Pancreas (tissue), 10 donors: ENCODE measurements around the gene PPP1R2C. TPM values are rescaled to one million over a fixed set of nuclear protein-coding genes. Genes with fewer than 3 reads are reported as not detected.
A peak's percentile ranks its signal among the peaks of the same experiment; 100 is the strongest.

Experiments
- ATAC-seq, 4 donors: fragments of 200-7000 bp; cut with Tn5 transposase; one replicate each; pipeline versions ENCODE4 v1.8.0 to v1.9.1; 2020; ENCODE audit warnings: mild to moderate bottlenecking in 4 of 4, moderate library complexity in 4 of 4
- DNase-seq, 6 donors: peaks; one replicate each; pipeline ENCODE4 v3.0.0-alpha.2; 2020
- FAIRE-seq: peaks from 2 replicates; lab custom pipeline; 2012; peaks lifted over from hg19 to GRCh38; lab: Jason Lieb, UNC
- H3K27ac ChIP-seq, 4 donors: fragments of 200-600 bp; sonication (generic); 1 replicate in 3 of 4; 2 replicates in 1 of 4; pipeline versions ENCODE4 v1.5.0 to v1.8.0; 2020
- H3K27me3 ChIP-seq, 4 donors: fragments of 200-600 bp; one replicate each; pipeline ENCODE4 v1.8.0; 2021
- H3K36me3 ChIP-seq, 3 donors: fragments of 200-600 bp; sonication (generic) in 1 of 3; one replicate each; pipeline versions ENCODE4 v1.5.0 to v1.8.0; 2020 to 2021
- H3K4me1 ChIP-seq, 3 donors: fragments of 200-600 bp; one replicate each; pipeline ENCODE4 v1.8.0; 2021
- H3K4me3 ChIP-seq, 4 donors: fragments of 200-600 bp; sonication (generic) in 2 of 4; one replicate each; pipeline versions ENCODE4 v1.5.0 to v1.8.0; 2020 to 2021
- H3K9me3 ChIP-seq, 4 donors: fragments of 200-600 bp; one replicate each; pipeline ENCODE4 v1.8.0; 2021
- CTCF ChIP-seq, 4 donors: fragments of 200-600 bp; sonication (generic) in 3 of 4; IDR thresholded peaks; one replicate each; pipeline versions ENCODE4 v1.5.0 to v1.8.0; 2021; ENCODE audit warnings: antibody characterized with exemption in 4 of 4
- WGBS, 2 donors: extraction: QIAGEN DNeasy Blood & Tissue Kit; methylation state at CpG; one replicate each; pipeline ENCODE4 v1.1.7; 2013; 5-methylcytosine and 5-hydroxymethylcytosine counted together
- intact Hi-C, 3 donors: fragments of 100-400 bp; cut with DNase I; formaldehyde crosslinking; loops; one replicate each; pipeline versions ENCODE4 v1.11.1 to v1.14.2; 2022
- polyA plus RNA-seq, 2 donors: library from polyadenylated mRNA; stranded (reverse); fragments of 200-250 nt; gene quantifications; one replicate each; pipeline ENCODE4 v1.2.3, GENCODE V29; 2013
- total RNA-seq, 6 donors: library from RNA; stranded (reverse); fragmentation: NEBNext Ultra II Directional in 4 of 6; extraction: Animal tissue kit (Norgen Biotek cat#: 25700) in 4 of 6; gene quantifications; one replicate each; pipeline versions ENCODE4 v1.2.1 to v1.2.4, GENCODE V29; 2021 to 2023
- donor health status: healthy with polysubstance abuse.
- donor health status: DM: no; HTN: no; CAD: no; lungs with moderate emphysema.
- donor health status: DM: no; HTN: no; CAD: no.
- donor health status: control.
- donor health status: control.
- donor health status: Bipolar disorder and iron deficiency.
- donor health status: DM: yes; HTN: yes; CAD: no.
- donor health status: DM: no; HTN: no; CAD: no.
- donor health status: DM: no; HTN: no; CAD: no.
- donor health status: DM: yes; HTN: yes; CAD: no.

The PPP1R2C gene
- total and polyA plus RNA-seq, 8 donors: not detected

GRCh38 chrX:42739741-42740140 lies 38.2 kb downstream of the PPP1R2C start:
- H3K27me3 ChIP-seq: no peaks in the 10 kb centered on the region
- ATAC-seq (peak; percentile 30 to 53 (median 38)), FAIRE-seq (no peak), DNase-seq (peak in 1 of 6 donors; percentile 11)
- H3K4me1 ChIP-seq: no peaks in the 10 kb centered on the region
- no peak overlapping the region for H3K4me3 ChIP-seq
- TF ChIP-seq CTCF (IDR thresholded peaks at IDR 0.05): no peak
- no peaks in the 10 kb centered on the region for H3K36me3 ChIP-seq
- no peak overlapping the region for H3K27ac ChIP-seq
- intact Hi-C loops: no loop called here
- WGBS, 2 donors: 88 to 94% methylated on average over 1 of the region's 1 CpG
- no peaks in the 10 kb centered on the region for H3K9me3 ChIP-seq

GRCh38 chrX:42739258-42739657 lies 38.7 kb downstream of the PPP1R2C start:
- no peak for TF ChIP-seq CTCF (IDR thresholded peaks at IDR 0.05)
- peak; percentile 30 to 69 (median 50) for ATAC-seq

DNA sequence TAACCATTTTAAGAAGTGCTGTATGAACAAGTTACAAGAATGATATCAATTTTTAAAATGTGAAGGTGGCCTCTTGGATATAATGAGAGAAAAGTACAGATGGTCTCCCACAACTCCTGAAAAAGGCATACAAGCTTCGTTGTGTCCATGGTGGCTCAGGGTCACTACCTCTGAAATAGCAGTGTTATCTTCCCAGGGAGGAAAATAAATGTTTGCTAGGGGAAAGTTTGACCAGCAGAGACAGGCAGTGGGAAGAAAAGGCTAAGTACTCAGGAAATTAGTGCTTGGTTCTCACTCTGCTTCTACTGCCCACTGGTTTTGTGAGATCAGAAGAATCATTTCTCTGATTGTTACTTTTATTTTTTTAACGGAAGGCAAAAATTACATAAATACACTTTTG lies 39.4 kb downstream of the PPP1R2C start:
- no peaks in the 10 kb centered on the region for H3K4me1 ChIP-seq
- WGBS, 2 donors: 38 to 55% methylated on average over 2 of the region's 2 CpGs
- no peaks in the 10 kb centered on the region for H3K9me3 ChIP-seq
- ATAC-seq (peak in 2 of 4 donors; percentile 54 to 83), DNase-seq (no peak), FAIRE-seq (no peak)
- no peaks in the 10 kb centered on the region for H3K27me3 ChIP-seq
- no peak overlapping the region for H3K4me3 ChIP-seq
- intact Hi-C loops: no loop called here
- H3K36me3 ChIP-seq: no peaks in the 10 kb centered on the region
- no peak for TF ChIP-seq CTCF (IDR thresholded peaks at IDR 0.05)
- no peak overlapping the region for H3K27ac ChIP-seq

More at GRCh38 chrX:42739258-42739657, 38.7 kb downstream of the PPP1R2C start:
- Histone ChIP-seq H3K4me1 (no peaks in the 10 kb centered on the region), H3K9me3 (no peaks in the 10 kb centered on the region), H3K36me3 (no peaks in the 10 kb centered on the region), H3K27me3 (no peaks in the 10 kb centered on the region), H3K27ac (no peak overlapping the region), H3K4me3 (no peak overlapping the region)
- WGBS, 2 donors: 43 to 51% methylated on average over 4 of the region's 4 CpGs
- FAIRE-seq (no peak), DNase-seq (no peak)
- intact Hi-C loops: no loop called here

DNA sequence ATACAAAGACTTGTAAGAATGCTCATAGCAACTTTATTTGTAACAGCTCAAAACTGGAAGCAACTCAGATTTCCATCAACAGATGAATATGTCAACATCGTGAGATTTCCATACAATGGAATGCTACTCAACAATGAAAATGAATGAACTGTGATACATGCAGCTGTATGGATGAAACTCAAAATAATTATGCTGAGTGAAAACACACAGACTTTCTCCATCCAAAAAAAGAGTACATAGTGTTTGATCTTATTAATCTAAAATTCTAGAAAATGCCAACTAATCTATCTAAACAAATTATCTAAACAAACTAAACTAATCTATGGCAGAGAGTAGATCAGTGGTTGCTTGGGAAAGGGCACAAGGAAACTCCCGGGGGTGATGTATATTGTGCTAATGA lies 42.7 kb downstream of the PPP1R2C start:
- no peaks in the 10 kb centered on the region for H3K9me3 ChIP-seq
- no peak overlapping the region for H3K27ac ChIP-seq
- no peaks in the 10 kb centered on the region for H3K27me3 ChIP-seq
- TF ChIP-seq CTCF (IDR thresholded peaks at IDR 0.05): no peak
- H3K36me3 ChIP-seq: no peaks in the 10 kb centered on the region
- no peak overlapping the region for H3K4me3 ChIP-seq
- 75 to 82% methylated on average over 2 of the region's 2 CpGs for whole genome bisulfite sequencing, 2 donors
- intact Hi-C loops: no loop called here
- no peak for ATAC-seq
- no peak for DNase-seq
- FAIRE-seq: no peak
- no peaks in the 10 kb centered on the region for H3K4me1 ChIP-seq

DNA sequence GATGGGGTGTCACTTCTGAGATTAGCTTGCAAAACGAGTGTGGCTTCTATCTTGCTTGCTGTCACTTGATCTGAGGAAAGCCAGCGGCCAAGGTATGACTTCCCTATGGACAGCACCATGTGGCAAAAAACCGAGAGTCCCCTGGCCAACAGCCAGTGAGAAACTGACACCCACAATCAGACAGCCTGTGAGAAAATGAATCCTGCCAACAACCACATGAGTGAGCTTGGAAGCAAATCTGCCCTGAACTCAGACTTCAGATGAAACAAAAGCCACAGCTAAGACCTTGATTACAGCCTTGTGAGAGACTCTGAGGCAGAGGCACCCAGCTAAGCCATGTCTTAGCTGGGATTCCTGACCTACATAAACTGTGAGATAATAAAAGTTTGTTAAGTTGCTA lies 45.5 kb downstream of the PPP1R2C start:
- peak in 5 of 6 donors; percentile 35 to 60 (median 45) for DNase-seq
- peak; percentile 80 to 88 (median 86) for ATAC-seq
- intact Hi-C loops: no loop called here
- 15 to 21% methylated on average over 3 of the region's 3 CpGs for WGBS, 2 donors
- no peak for FAIRE-seq
- no peak for TF ChIP-seq CTCF (IDR thresholded peaks at IDR 0.05)
- H3K27ac ChIP-seq: no peak overlapping the region
- H3K27me3 ChIP-seq: no peaks in the 10 kb centered on the region
- H3K36me3 ChIP-seq: no peaks in the 10 kb centered on the region
- H3K4me1 ChIP-seq: no peaks in the 10 kb centered on the region
- H3K9me3 ChIP-seq: no peaks in the 10 kb centered on the region
- H3K4me3 ChIP-seq: no peak overlapping the region
